Body of pancreas (tissue), 4 donors: ENCODE data around the gene FADS3. TPM values are rescaled to one million over a fixed set of nuclear protein-coding genes. Genes with fewer than 3 reads are reported as not detected.
A peak's percentile ranks its signal among the peaks of the same experiment; 100 is the strongest.

Experiments used
- ATAC-seq: fragments of 150-250 bp; one replicate; pipeline ENCODE4 v1.9.1; 2016
- DNase-seq, 4 donors: peaks; one replicate each; pipeline ENCODE4 v3.0.0-alpha.2; 2019
- H3K27ac ChIP-seq, 4 donors: fragments of 200-600 bp; sonication (generic); 1 replicate in 3 of 4; 2 replicates in 1 of 4; pipeline versions ENCODE4 v1.5.1 to v1.6.1; 2016 to 2019; ENCODE audit warnings: mild to moderate bottlenecking in 1 of 4, mixed read lengths in 1 of 4, moderate library complexity in 1 of 4
- H3K27me3 ChIP-seq, 2 donors: fragments of 200-600 bp; sonication (generic); one replicate each; pipeline ENCODE4 v1.6.0; 2016; ENCODE audit warnings: mild to moderate bottlenecking in 1 of 2
- H3K36me3 ChIP-seq, 2 donors: fragments of 200-600 bp; sonication (generic); replicated peaks in 1 of 2; 2 replicates each; pipeline ENCODE4 v1.5.1; 2016; ENCODE audit warnings: low read depth in 2 of 2; ENCODE audit not compliant: insufficient read depth in 1 of 2
- H3K4me1 ChIP-seq: fragments of 200-600 bp; sonication (generic); one replicate; pipeline ENCODE4 v1.6.0; 2016
- H3K4me3 ChIP-seq, 2 donors: fragments of 200-600 bp; sonication (generic); 1 replicate in 1 of 2; 2 replicates in 1 of 2; pipeline ENCODE4 v1.5.1; 2016 to 2019
- H3K9me3 ChIP-seq, 3 donors: fragments of 200-600 bp; sonication (generic); 1 replicate in 2 of 3; 2 replicates in 1 of 3; pipeline ENCODE4 v1.5.1; 2016
- POLR2A ChIP-seq, 3 donors: fragments of 450-650 bp; IDR thresholded peaks; one replicate each; pipeline ENCODE4 v1.6.1; 2016; ENCODE audit warnings: antibody characterized with exemption in 3 of 3, mild to moderate bottlenecking in 2 of 3
- WGBS, 2 donors: methylation state at CpG; one replicate each; pipeline ENCODE4 v1.1.5; 2017; 5-methylcytosine and 5-hydroxymethylcytosine counted together
- intact Hi-C: fragments of 100-400 bp; cut with DNase I; formaldehyde crosslinking; loops from one replicate; pipeline ENCODE4 v1.15.1; 2023
- total RNA-seq, 2 donors: library from RNA; depleted of rRNA; stranded (reverse); fragments of >200 nt; gene quantifications; one replicate each; pipeline ENCODE4 v1.1.0, GENCODE V29; 2016
- TF ChIP-seq, protein P1 (sequence below), 7 experiments: fragments of 450-650 bp in 4 of 7; fragments of 200-600 bp in 3 of 7; sonication (generic) in 3 of 7; IDR thresholded peaks; one replicate each; pipeline ENCODE4 v1.5.1; 2016 to 2019; ENCODE audit warnings: antibody characterized with exemption in 7 of 7

FADS3 gene
- total RNA-seq, 2 donors from 2014 or later: 30.9 to 33.0 TPM

DNA sequence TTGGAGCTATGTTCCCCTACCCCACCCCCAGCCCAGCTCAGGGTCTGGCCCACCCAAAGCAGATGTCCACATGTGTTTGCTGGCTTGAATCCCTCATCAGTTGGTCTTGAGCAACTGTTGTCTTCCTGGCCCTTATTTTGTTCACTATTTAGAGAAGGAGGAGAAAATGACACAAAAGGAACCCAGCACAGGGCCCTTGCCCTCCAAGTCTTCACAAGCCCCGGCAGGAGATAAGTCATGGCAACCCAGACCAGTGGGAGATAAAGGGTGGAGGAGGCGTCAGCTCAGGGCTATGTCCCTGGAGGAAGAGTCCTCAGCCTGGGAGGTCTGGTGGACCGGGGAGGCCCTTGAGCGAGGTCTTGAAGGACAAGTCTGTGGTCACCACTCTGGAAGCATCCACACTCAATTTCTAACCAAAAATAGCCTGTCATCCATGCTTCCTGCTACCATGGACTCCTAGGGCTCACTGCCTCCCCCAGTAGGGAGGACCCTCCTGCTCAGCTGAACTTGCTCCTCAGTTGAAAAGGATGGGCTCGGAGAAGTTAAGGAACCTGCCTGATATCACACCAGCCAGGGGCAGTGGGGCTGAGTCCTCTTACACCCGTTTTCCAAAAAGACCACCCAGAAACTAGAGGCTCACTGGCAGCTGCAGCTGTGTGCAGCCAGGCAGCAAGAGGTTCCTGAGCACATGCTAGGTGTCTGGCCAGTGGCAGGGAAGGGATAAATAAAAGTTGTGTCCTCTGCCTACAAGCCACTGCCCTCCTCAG is 27.8 kb upstream of the FADS3 start:
- intact Hi-C loops: no loop called here
- 62 to 70% methylated on average over 6 of the region's 6 CpGs for WGBS, 2 donors
- Histone ChIP-seq H3K27ac (no peak overlapping the region), H3K9me3 (no peaks in the 10 kb centered on the region), H3K36me3 (no peaks in the 10 kb centered on the region), H3K4me3 (no peak overlapping the region), H3K27me3 (no peaks in the 10 kb centered on the region), H3K4me1 (peaks cover 20% of the 10 kb centered on the region)
- no peak for ATAC-seq
- TF ChIP-seq, protein P1, sequence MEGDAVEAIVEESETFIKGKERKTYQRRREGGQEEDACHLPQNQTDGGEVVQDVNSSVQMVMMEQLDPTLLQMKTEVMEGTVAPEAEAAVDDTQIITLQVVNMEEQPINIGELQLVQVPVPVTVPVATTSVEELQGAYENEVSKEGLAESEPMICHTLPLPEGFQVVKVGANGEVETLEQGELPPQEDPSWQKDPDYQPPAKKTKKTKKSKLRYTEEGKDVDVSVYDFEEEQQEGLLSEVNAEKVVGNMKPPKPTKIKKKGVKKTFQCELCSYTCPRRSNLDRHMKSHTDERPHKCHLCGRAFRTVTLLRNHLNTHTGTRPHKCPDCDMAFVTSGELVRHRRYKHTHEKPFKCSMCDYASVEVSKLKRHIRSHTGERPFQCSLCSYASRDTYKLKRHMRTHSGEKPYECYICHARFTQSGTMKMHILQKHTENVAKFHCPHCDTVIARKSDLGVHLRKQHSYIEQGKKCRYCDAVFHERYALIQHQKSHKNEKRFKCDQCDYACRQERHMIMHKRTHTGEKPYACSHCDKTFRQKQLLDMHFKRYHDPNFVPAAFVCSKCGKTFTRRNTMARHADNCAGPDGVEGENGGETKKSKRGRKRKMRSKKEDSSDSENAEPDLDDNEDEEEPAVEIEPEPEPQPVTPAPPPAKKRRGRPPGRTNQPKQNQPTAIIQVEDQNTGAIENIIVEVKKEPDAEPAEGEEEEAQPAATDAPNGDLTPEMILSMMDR (IDR thresholded peaks at IDR 0.05): no peak
- TF ChIP-seq POLR2A (IDR thresholded peaks at IDR 0.05): no peak
- no peak for DNase-seq

DNA sequence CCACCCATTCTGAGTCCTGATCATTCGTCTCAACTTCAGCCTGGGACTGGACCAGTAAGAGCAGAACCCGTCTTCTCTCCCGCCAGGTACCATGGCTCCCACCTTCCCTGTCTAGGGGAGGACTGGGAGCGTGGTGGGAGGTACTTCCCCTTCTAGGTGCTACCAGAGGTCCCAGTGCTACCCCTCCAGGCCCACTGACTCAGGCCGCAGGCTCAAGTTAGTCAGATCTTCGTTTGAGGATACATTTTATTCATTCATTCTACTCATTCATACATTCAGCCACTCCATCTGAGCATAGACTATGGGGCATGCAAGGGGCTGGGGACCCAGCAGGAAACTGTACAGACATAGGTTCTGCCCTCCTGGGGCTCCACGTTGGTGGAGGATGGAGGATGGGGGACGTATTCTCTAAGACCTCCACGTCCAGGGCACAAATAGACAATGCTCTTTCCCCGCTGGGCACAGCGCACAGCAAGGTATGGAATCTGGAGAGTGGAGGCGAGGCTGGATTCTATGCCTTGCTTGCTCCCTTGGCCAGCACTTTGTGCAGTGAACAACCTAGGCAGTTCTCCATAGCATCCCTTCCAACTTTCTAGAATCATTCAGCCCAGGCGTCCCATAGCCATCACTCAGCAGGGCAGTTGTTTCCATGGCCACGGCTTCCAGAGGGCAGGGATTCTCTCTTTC is 27.0 kb upstream of the FADS3 start:
- Histone ChIP-seq H3K36me3 (no peaks in the 10 kb centered on the region), H3K4me3 (no peak overlapping the region), H3K9me3 (no peaks in the 10 kb centered on the region), H3K4me1 (peaks cover 14% of the 10 kb centered on the region), H3K27me3 (no peaks in the 10 kb centered on the region), H3K27ac (peak overlapping the region in 1 of 4 donors; percentile 37)
- 67 to 72% methylated on average over 9 to 14 of the region's 14 CpGs for WGBS, 2 donors
- ATAC-seq: no peak
- TF ChIP-seq POLR2A (IDR thresholded peaks at IDR 0.05): no peak
- TF ChIP-seq, protein P1 (IDR thresholded peaks at IDR 0.05): no peak
- no peak for DNase-seq
- intact Hi-C loops: no loop called here

DNA sequence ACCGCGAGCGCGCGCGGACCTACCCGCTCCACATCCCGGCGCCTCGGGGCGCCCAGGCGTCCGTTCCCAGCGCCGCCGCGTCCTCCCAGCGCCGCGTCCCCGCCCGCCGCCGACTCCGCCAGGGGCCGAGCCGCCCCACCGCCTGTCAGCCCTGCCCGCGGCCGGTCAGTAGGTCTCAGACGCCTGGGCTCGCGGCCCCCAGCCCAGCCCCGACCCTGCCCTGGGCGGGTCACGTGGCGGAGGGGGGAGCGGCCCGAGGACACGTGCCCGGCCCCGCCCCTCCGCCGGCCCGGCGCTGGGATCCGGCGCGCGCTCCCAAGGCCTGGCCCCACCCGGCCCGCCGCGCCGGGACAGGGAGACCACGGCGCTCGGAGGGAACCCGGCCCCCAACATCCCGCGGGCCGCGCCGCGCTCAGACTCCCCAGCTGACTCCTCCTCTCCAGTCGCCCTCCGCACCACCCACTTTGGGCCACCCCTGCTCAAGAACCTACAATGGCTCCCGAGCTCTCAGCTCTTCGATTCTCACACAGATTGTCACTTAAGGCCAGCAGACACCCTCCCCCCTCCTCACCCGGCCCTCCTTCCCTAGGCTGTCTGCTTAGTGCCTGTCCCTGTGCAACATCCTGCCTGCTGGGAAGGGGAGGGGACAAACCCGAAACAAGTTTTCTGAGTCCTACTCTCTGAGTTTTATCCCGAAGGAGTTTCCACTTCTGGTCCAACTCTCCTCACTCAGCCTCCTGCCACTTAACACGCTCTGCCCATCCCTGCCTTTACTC is 26.2 kb upstream of the FADS3 start, which contains the start of gene RAB3IL1:
Gene RAB3IL1 (minus strand): TSS at position 233 of the 776 bp plus-strand sequence. CDS start 199 bp downstream, at position 34.
- no peaks in the 10 kb centered on the region for H3K27me3 ChIP-seq
- no peaks in the 10 kb centered on the region for H3K36me3 ChIP-seq
- TF ChIP-seq, protein P1 (IDR thresholded peaks at IDR 0.05): no peak
- peak in 1 of 3 donors; percentile 31 for TF ChIP-seq POLR2A (IDR thresholded peaks at IDR 0.05)
- H3K27ac ChIP-seq: peak within 1 kb of the TSS in 2 of 4 donors; percentile 21 to 37
- peaks cover 7% of the 10 kb centered on the region for H3K4me1 ChIP-seq
- WGBS, 2 donors: 2 to 16% methylated on average over 8 to 62 of the region's 74 CpGs
- H3K9me3 ChIP-seq: no peaks in the 10 kb centered on the region
- ATAC-seq: peak; percentile 80
- intact Hi-C loops: no loop called here
- DNase-seq: peak in 3 of 4 donors; percentile 46 to 66 (median 55)
- no peak within 1 kb of the TSS for H3K4me3 ChIP-seq

DNA sequence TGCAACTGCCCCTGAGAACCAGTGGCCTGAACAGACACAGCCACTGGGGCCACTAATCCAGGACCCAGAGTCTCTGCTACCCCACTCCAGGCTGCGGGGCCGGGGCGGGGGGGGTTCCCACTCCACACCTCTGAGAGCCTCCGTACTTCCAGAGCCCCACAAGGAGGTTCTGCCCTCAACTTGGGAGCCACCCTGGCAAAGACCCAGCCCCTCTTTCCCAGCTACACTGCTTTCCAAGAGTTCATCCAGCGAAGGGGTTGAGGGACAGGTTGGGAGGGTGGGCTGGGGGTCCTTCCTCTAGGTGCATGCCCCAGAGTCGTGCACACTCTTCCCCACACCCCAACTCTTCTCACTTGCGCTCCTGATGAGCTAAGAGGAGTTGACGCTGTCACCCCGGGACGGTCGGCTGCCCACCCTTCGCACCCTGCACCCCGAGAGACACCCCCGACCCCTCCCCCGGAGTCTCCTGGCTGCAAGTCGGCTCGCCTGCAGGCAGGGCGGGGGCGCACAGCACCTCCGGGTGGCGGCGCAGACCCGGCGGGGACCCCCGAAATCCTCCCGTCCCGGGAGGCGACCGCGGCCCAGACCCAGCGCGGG is 25.5 kb upstream of the FADS3 start:
- TF ChIP-seq POLR2A (IDR thresholded peaks at IDR 0.05): no peak
- H3K36me3 ChIP-seq: no peaks in the 10 kb centered on the region
- H3K9me3 ChIP-seq: no peaks in the 10 kb centered on the region
- H3K27me3 ChIP-seq: no peaks in the 10 kb centered on the region
- 0 to 9% methylated on average over 1 to 29 of the region's 32 CpGs for WGBS, 2 donors
- peak overlapping the region in 2 of 4 donors; percentile 21 to 34 for H3K27ac ChIP-seq
- H3K4me3 ChIP-seq: no peak overlapping the region
- intact Hi-C loops: no loop called here
- peaks cover 7% of the 10 kb centered on the region for H3K4me1 ChIP-seq
- no peak for ATAC-seq
- DNase-seq: no peak
